Activated CD4-positive, alpha-beta T cell treated with anti-CD3 and anti-CD28 coated beads, Interleukin-2, amount 50 U/mL, for 4 hours (primary cell): ENCODE measurements around the gene UMODL1.

Experiments used
- DNase-seq, 2 experiments: peaks; one replicate each; pipeline ENCODE4 v3.0.0-alpha.2; 2020

UMODL1 gene

GRCh38 chr21:42137191-42137904 lies 66.2 kb downstream of the UMODL1 start:
- no peak for DNase-seq

DNA sequence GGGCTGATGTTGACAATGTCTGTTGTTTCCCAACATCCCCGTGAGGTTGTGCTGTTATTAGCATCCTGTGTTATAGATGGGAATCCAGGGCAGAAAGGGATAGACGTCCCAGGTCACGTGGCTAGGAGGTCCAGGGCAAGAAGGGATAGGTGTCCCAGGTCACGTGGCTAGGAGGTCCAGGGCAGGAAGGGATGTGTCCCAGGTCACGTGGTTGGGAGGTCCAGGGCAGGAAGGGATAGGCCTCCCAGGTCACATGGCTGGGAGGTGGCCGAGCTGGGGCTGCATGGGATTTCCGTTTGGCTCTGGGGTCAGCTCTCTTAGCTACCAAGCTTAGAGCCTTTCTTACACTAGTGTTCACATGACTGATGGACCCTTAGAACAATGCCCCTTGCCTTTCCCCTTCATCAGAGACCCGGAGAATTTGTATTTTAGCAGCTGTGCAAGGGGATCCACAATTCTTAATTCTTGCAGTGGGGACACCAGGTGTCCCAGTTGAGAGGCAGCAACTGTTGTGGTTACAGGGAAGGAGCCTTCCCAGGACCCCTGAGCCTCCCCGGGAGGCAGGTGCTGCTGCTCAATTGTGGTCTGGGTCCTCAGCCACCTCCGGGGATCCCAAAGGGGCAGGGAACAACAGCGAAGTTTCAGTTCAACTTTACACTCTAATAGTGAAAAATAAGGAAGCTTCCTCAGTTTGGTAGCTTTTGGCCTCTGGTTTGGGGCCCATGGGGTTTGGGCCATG lies 69.2 kb downstream of the UMODL1 start:
- DNase-seq = no peak

DNA sequence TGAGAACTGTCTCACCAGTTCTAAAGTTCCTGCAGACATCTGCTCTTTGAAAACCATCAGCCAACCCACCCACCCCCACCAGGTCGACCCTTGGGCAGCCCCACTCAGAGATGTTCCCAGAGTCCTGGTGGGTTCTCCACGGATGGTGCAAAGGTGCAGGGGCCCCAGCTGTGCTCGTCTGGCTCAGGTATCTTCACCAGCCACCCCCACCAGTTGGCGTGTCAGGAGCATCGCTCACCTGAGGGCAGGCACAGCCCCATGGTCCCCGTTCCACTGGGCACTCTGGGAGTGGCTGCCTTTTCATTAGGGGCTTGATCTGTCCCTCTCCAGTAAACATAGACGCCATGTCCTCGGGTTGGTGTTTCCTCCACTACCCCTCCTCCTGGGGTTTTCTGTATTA lies 70.5 kb downstream of the UMODL1 start:
- DNase-seq = no peak

DNA sequence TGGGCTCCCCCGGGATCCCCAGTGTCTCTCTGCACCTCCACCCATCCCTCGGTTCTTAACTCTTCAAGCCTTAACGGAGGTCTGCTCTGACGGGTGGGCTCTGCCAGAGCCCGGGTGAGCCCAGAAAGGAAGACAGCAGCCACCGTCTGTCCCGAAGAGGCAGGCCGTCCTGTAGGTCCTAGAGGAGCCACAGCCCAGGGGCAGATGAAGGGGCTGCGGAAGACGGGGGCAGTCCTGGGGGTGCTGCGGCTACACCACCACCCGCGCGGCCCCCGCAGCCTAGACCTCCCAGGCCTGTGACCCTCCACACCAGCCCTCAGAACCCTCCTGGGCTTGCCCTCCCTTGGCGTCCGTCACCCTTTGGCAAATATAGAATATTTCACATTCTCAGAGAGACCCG lies 71.0 kb downstream of the UMODL1 start:
- DNase-seq = no peak

GRCh38 chr21:42142627-42143026 lies 71.5 kb downstream of the UMODL1 start:
- DNase-seq = no peak

- DNase-seq = no peak
Measured at GRCh38 chr21:42143111-42143510, 72.0 kb downstream of the UMODL1 start.

DNA sequence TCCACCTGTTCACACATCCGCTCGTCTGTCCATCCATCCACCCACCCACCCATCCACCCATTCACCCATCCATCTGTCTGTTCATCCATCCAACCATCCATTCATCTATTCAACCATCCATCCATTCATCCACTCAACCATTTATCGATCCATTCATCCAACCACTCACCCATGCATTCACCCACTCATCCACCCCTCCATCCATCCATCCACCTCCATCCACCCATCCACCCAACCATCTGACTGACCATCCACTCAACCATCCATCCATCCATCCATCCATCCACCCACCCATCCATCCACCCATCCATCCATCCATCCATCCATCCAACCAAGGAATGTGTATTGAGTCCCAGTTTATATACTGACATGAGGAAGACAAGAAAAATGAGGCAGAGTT lies 73.1 kb downstream of the UMODL1 start:
- DNase-seq = no peak

- no peak for DNase-seq
Measured at GRCh38 chr21:42144679-42145568, 73.8 kb downstream of the UMODL1 start.

GRCh38 chr21:42145569-42146272 lies 74.6 kb downstream of the UMODL1 start:
- DNase-seq = peak; percentile 45 to 54

GRCh38 chr21:42146273-42146805 lies 75.2 kb downstream of the UMODL1 start:
- no peak for DNase-seq

DNA sequence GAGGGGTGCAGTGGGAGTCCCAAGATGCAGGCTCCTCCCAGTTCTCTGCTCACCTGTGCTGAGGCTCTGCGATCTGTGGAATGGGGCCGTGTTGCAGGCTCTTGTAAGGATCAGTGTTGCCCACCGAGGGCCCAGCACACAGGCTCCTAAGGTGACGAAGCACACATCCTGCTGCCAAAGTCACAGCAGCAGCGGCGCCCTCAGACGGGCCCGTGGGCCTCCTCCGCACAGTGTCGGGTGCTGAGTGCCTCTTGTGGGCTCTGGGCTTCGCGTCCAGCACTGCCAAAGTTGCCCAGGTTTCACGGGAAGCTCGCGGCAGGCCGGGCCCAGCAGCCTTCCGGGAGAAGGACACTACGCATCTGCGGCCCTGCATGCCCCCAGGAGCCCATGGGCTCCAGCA lies 75.7 kb downstream of the UMODL1 start:
- DNase-seq = no peak

DNA sequence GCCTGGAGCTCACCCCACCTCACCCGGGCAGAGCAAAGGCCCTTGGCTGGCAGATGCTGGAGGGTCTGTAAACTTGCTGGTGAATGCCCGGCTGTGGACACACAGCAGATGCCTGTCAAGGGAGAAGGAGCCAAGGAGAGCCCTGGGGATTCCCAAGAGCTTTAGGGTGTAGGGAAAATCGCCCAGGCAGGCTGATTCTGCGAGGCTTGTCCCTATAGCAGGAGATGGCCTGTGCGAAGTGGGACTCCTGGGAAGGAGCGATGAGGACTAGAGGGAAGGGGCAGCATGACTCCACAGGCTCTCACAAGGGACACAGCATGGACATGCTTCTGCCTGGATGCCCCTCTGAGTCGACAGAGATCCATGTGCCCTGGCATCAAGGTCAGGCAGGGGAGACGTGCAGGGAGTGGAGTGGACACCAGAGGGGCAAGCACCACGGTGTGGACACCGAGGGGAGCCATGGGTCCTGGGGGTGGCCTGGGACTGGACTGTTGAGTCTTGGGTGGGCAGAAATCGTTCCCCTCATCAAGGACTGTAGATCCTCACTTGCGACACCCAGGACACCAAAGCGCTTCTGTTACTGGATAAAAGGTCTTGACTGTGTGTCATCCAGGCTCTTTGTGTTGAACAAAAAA lies 76.4 kb downstream of the UMODL1 start:
- DNase-seq = no peak

DNA sequence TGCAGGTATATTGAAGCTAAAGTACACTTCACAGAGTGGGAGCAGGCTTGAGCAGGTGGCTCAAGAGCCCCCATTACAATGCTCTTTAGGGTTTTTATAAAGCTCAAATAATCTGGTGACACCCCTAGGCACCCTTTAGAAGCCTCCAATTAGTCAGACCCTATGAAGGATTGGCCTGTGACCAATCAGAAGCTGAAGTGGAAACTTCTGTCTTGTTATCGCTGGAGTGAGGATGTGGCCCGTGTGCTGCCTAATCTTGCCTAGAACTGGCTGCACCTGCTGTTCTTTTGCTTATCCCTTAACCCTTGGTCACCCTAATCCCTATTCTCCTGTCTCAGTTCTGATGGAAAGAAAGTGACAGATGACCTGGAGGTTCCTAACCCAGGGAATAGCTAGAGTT lies 77.0 kb downstream of the UMODL1 start:
- no peak for DNase-seq

- DNase-seq = no peak
Measured at GRCh38 chr21:42148584-42148983, 77.5 kb downstream of the UMODL1 start.

DNA sequence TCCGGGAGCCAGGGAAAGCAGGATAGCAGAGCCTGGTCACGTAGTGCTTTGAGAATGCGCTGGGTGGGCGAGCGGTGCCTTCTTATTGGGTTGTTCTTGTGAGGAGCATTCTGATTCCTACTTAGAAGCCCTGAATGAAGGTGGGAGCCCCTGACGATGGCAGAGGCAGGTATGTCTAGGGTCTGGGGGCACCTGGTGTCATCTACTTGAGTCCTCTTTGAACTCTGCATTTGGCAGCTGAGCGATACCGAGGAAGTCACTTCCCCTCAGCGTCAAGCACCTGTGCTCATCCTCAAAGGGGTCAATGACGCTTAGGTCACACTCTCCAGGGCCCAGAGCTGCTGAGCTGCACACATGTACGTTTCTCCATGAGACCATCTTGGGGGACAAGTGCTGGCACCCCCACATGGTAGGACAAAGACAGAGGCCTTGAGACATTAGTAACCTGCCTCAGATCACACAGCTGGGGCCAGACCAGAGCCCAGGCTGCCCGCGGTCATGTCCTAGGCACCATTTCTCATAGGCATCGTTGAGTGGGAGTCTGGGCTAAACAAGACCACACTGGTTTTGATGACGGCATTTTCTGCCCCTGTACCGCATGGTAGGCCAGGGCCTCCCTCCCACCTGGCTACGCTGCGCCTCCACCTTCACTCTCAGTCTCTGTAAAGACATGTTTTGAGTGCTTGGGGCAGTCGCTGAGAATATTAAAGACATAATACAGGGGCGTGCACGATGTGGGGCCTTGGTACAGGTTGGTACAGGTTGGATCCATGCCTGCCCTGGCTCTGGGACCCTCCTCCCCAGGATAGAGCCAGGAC lies 78.7 kb downstream of the UMODL1 start:
- DNase-seq = no peak

DNA sequence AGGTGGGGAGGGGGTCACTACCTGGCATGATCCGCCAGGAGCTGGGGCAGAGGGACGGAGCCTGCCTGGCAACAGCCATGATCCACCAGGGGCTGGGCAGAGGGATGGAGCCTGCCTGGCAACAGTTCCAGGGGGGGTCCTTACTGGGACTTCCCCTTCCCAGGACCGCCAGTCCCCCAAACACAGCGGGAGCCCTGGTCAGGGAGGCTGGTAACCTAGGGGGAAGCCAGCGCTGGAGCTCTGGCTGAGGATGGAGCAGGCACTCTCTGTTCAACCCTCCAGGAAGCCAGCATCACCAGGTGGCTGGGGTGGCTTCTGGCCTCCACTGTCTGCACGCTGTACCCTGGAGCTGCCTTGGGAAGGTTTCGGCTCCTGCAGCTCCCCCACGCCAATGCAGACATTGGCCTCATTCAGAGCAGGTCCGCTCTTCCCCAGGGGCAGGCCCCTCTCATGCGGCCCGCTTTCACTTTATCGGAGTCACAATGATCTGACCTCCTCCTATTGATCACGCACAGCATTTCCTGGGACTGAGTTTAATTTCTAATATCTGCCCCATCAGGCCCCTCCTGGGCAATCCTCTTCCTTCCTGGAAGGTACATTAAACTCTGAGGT lies 79.5 kb downstream of the UMODL1 start:
- no peak for DNase-seq

DNA sequence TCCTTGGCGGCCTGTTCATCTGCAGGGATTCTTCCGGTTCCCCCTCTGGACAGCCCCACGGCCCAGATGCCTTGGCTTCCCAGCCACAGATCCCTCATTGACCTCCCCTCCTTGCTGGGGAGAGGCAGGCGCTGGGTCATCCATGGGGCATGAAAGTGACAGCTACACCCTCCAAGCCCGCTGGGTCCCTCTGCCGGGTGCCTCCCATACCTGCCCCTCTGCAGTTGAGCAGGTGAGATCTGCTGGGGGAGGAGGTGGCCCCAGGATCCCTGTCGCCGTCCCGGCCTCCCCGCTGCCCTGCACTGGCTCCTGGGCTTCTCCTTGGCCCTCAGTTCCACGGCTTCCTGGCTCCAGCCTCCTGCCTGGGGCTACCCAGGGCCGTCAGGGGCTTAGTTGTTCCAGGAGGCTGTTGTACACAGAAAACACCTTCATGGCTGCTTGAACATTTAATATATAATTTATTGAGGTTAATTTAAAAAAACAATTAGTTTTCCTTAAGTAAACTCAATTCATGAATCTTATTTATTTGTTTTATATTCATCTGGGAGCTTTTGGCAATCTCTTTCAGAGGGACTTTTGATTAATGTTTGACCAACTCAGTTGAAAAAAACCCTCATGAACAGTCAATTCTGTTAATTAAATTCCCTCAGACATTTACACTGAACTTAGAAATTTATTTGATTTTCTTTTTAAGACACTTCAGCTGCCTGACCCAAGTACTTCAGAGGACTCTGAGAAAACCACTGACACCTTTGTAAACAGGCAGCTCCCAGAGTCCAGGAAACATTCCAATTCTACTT lies 80.2 kb downstream of the UMODL1 start:
- no peak for DNase-seq

DNA sequence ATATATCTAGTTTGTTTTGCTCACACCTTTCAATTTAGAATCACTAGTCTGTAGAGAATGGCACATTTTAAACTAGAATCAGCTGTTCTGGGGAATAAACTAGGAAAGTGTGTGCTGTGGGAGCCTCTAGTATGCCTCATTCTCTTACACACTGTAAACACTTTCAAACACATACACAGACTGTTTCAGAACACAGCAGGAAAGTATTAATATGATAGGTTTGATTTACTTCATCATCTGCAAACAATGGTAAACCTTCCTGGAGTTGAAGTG lies 80.8 kb downstream of the UMODL1 start:
- DNase-seq = no peak

DNA sequence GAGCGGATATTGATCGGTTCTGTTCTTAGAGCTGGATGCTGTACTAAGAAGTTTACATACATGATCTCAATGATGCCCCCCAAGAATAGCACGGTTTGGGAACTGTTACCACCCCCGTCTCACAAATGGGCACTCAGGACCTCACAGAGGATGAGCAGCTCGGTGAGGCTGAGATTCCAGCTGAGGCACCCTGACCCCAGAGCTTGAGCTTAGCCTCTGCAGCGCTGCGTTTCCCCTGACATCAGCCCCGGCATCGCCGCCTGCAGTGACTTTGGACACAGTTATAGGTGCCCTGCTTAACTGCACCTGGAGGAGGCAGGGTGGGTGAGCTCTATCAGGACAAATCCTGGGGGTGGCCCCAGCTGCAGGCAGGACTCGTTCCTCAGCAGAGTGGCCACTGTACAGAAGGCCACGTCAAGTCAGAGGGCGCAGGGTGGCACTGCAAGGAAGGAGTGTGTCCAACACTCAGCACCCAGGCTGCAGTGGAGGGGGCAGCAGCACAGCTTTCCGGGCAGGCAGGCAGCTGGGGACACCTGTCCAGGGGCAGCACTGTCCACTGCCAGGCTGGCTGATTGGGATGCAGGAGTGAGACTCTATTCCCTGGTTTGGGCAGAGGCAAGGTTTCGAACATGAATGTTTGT lies 82.0 kb downstream of the UMODL1 start:
- no peak for DNase-seq

DNA sequence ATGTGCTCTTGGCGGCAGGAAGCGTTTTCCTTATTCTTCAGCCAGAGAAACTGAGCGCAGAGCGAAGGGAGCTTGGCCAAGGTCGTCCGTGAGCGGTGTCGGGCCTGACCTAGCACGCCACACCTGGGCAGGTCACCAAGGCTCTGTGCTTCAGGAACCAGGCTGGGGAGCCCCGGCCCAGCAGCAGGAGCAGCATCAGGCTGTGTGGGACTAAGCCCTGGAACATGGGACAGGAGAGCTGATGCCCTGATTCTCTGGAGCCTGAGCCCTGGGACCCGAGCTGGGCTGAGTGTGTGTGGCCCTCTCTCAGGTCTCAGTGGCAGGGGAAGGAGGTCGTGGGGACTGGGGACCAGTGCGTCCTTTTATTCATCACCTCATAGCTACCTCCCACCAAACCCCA lies 82.6 kb downstream of the UMODL1 start:
- DNase-seq = no peak
